IPS-NIHi11 (cell line): ENCODE measurements around the gene NT5DC4.
"Not testable (repeated sequence)": the region's sequence is repeated elsewhere in the genome, so short reads cannot be mapped to it uniquely, and the experiment has no call there.

ENCODE experiments used
- DNase-seq: peaks from one replicate; pipeline ENCODE4 v3.0.0; 2012; ENCODE audit warnings: mixed read lengths, low spot score

Gene NT5DC4

DNA sequence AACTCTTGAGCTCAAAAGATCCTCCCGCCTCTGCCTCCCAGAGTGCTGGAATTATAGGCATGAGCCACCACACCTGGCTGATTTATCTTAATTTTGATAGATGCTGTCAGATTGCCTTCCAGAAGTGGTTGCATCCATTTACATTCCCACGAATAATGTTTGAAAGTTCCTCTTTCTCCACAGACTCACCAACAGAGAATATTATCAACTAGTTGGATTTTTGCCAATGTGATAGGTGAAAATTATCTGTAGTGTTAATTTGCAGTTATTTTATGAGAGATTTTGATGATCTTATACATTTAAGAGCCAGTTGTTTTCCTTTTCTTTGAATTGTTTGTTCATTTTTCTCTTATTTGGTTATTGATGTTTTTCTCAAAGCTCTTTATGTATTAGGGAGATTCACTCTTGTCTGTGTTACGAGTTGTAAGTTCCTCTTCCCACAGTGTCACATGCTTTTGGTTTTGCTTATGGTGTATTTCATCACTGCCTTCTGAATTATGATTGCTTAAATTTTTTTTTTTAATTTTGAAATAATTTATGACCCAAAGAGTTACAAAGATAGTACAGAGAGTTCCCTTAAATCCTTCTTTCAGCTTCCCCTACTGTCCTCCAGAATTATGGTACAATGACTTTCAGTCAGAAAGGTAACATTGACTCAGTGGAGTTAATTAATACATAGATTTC lies 20.7 kb upstream of the NT5DC4 start:
- no peak for DNase-seq

DNA sequence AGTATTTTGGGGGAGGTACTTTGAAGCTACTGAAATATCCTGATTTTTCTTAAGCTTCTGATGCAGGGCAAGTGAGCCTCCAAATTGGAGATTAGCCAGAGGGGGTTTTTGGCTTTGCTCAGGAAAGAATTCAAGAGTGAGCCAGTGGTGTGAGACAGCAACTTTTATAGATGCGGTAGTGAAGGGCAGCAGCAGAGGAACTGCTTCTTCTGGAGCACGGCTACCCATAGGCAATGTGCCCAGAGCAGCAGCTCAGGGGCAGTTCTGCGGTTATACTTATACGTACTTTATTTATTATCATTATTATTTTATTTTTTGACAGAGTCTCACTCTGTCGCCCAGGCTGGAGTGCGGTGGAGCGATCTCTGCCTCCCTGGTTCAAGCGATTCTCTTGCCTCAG lies 19.8 kb upstream of the NT5DC4 start:
- no peak for DNase-seq

DNA sequence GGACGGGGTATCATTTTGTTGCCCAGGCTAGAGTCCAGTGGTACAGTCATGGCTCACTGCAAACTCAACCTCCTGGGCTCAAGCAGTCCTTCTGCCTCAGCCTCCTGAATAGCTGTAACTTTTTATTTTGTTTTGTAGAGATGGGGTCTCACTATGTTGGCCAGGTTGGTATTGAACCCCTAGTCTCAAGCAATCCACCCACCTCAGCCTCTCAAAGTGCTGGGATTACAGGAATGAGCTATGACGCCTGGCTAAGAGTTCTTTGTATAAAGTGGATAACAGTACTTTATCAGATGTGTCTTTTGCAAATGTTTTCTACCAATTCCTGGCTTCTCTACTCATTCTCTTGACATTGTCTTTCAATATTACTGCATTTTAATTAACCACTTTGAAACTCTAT lies 17.1 kb upstream of the NT5DC4 start:
- DNase-seq: no peak

DNA sequence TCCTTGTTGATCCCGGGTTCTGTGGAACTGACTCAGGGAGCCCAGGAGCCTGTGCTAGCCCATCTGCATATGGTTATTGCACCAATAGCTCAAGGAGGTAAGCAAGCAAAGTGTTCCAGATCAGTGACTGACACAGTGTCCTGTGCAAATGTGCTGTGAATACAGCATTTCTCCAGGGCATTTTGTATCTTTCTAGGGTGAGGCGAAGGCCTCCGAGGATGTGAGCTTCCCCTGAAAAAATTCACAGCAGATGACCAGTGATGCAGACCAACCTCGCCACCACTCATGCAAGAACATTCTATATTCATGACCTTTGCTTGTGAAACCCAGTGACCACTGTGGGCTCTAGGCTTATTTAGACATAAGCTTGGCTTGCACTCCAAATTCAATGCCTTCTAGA lies 15.2 kb upstream of the NT5DC4 start:
- DNase-seq: no peak

- DNase-seq: no peak
These were observed 14.6 kb upstream of the NT5DC4 start for GRCh38 chr2:112706170-112706664.

GRCh38 chr2:112706947-112707346 lies 13.9 kb upstream of the NT5DC4 start:
- DNase-seq: not testable (repeated sequence)

DNA sequence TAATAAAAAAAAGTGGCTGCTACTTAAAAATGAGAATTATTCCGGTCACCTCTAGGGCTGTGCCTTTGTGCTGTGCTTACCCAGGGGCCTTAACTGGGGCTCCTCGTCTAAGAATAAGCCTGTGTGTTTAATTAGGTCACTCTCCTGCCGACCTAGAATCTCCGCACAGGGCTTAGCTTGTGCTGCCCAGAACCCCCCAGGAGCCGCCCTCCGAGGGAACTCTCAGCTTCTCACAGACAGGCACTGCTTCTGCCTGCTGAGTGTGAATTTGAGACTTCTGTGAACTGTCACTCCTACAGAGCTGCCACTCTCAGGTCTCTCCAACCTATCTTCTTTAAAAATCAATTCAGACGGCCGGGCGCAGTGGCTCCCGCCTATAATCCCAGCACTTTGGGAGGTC lies 11.9 kb upstream of the NT5DC4 start:
- no peak for DNase-seq

DNA sequence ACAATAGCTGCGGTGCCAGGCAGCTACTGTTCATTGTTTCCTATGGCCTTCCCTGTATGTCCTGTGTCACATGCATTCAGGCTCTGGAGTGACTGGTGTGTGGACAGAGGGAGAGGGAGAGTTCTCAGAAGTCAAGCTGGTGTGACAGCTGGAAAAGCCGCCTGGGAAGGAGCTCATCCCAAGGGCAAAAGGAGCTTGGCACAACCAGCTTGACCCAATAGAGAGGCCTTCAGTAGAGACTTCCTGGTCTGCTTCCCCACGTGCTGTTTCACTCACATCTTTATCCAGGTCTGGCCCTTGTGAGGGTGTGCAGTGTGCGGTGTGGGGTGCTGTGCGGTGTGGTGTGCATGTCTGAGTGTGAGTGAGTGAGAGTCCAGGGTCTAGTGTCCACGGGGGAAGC lies 11.1 kb upstream of the NT5DC4 start:
- no peak for DNase-seq

GRCh38 chr2:112710956-112711750 lies 9.7 kb upstream of the NT5DC4 start:
- DNase-seq: no peak

GRCh38 chr2:112712465-112712864 lies 8.4 kb upstream of the NT5DC4 start:
- no peak for DNase-seq

- no peak for DNase-seq
These were observed 7.8 kb upstream of the NT5DC4 start for GRCh38 chr2:112712903-112713584.

DNA sequence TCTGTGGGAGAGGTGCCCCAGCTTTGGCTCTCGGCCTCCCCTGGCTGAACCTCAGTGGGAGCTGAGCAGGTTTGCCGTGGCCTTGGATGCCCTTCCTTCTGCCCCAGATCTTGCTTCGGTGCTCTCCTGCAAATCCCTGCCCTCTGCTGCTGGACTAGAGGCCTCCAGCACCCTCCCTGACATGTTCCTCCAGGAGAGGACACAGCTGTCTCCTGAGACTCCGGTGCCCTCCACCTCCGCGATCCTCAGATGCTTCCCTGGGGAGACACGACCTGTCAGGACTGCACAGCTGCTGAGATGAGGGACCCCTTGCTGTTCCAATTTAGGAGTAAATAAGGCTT lies 7.3 kb upstream of the NT5DC4 start:
- DNase-seq: no peak

GRCh38 chr2:112713926-112714325 lies 6.9 kb upstream of the NT5DC4 start:
- no peak for DNase-seq

DNA sequence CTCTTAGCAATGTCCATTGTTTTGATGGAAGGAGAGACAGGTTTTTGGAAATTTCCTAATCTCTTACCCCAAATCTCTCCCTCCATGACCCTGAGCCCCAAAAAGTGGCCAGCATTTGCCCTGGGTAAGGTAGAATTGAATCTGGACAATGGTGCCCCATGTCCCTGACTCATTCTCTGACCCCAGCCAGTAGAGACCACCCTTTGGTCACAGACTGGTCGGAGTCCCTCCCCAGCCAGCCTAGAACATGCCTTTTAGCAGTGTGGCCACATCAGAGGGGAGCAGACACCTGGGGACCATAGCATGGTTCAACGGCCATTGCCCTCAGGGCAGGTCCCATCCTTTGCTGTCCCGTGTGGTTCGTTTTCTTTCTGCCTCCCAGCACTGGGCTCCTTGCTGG lies 6.5 kb upstream of the NT5DC4 start:
- no peak for DNase-seq

DNA sequence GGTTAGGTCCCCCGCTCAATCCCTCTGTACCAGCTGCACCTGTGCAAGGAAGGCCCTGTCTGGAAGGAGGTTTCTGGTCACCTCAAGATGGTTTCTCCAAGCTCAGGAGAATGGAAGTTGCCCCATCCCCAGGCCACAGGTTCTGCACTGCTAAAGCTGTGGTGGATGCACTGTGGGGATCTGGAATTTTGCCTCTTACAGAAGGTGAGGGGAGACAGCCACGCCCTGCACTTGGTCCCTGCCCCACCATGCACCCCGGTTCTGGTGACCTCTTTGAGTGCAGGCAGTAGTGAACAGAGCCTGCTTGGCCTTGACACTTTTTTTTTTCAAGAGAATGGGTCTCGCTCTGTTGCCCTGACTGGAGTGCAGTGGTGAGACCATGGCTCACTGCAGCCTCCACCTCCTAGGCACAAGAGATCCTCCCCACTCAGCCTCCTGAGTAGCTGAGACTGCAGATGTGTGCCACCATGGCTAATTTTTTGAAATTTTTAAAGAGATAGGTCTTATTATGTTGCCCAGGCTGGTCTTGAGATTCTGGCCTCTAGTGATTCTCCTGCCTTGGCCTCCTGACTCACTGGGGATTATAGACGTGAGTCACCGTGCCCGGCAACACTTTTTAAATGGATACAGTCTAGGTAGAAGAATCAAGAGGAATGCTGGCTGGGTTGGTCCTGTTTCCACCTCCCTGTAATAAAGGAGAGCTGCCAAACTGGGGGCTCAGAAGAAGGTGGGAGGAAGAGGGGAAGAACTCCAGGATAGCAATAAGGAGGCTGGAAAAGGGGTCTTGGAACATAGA lies 5.8 kb upstream of the NT5DC4 start:
- DNase-seq: no peak

DNA sequence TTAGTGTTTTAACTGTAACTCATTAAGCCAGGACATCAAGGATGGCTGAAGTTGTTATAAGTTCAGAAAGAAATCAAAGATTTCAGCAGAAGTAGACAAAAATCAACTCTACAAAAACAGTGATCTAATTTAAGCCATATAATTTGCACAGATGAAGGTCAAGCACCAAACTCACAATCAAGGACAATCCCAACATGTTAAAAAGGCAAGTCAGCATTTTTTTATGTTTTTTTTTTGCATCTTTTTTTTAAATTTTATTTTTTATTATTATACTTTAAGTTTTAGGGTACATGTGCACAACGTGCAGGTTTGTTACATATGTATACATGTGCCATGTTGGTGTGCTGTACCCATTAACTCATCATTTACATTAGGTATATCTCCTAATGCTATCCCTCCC lies 4.7 kb upstream of the NT5DC4 start:
- not testable (repeated sequence) for DNase-seq

GRCh38 chr2:112716826-112717352 lies 3.9 kb upstream of the NT5DC4 start:
- DNase-seq: not testable (repeated sequence)

DNA sequence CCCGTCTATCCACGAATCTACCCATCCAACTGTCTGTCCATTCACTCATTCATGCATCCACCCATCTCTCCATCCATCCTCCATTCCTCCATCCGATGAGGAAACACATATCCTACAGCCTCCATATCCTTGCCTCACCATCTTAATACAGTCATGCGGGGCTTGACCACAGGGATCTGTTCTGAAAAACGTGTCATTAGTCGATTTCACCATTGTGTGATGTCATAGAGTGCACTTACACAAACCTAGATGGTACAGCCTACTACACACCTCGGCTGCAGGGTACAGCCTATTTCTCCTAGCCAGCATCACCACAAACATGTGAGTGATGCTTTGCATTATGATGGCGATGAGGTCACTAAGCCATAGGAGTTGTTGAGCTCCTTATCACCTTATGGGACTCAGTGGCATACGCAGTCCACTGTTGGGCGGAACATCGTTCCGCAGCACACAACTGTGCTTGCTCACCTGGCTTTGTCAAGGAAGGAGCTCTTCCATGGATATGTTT lies 1.9 kb upstream of the NT5DC4 start:
- no peak for DNase-seq

- no peak for DNase-seq
These were observed 1.2 kb downstream of the NT5DC4 start for GRCh38 chr2:112721819-112722522.

GRCh38 chr2:112722816-112723546 lies 2.2 kb downstream of the NT5DC4 start:
- DNase-seq: no peak
